IPS-NIHi7 (cell line): ENCODE results near the gene ZNF592.
A peak's percentile ranks its signal among the peaks of the same experiment; 100 is the strongest.
"Not testable (repeated sequence)": the region's sequence is repeated elsewhere in the genome, so short reads cannot be mapped to it uniquely, and the experiment has no call there.

Experiments used
- DNase-seq: peaks from one replicate; pipeline ENCODE4 v3.0.0; 2012; ENCODE audit warnings: mixed read lengths; ENCODE audit errors: extremely low spot score

Gene ZNF592, protein sequence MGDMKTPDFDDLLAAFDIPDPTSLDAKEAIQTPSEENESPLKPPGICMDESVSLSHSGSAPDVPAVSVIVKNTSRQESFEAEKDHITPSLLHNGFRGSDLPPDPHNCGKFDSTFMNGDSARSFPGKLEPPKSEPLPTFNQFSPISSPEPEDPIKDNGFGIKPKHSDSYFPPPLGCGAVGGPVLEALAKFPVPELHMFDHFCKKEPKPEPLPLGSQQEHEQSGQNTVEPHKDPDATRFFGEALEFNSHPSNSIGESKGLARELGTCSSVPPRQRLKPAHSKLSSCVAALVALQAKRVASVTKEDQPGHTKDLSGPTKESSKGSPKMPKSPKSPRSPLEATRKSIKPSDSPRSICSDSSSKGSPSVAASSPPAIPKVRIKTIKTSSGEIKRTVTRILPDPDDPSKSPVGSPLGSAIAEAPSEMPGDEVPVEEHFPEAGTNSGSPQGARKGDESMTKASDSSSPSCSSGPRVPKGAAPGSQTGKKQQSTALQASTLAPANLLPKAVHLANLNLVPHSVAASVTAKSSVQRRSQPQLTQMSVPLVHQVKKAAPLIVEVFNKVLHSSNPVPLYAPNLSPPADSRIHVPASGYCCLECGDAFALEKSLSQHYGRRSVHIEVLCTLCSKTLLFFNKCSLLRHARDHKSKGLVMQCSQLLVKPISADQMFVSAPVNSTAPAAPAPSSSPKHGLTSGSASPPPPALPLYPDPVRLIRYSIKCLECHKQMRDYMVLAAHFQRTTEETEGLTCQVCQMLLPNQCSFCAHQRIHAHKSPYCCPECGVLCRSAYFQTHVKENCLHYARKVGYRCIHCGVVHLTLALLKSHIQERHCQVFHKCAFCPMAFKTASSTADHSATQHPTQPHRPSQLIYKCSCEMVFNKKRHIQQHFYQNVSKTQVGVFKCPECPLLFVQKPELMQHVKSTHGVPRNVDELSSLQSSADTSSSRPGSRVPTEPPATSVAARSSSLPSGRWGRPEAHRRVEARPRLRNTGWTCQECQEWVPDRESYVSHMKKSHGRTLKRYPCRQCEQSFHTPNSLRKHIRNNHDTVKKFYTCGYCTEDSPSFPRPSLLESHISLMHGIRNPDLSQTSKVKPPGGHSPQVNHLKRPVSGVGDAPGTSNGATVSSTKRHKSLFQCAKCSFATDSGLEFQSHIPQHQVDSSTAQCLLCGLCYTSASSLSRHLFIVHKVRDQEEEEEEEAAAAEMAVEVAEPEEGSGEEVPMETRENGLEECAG (N-terminal part only)

DNA sequence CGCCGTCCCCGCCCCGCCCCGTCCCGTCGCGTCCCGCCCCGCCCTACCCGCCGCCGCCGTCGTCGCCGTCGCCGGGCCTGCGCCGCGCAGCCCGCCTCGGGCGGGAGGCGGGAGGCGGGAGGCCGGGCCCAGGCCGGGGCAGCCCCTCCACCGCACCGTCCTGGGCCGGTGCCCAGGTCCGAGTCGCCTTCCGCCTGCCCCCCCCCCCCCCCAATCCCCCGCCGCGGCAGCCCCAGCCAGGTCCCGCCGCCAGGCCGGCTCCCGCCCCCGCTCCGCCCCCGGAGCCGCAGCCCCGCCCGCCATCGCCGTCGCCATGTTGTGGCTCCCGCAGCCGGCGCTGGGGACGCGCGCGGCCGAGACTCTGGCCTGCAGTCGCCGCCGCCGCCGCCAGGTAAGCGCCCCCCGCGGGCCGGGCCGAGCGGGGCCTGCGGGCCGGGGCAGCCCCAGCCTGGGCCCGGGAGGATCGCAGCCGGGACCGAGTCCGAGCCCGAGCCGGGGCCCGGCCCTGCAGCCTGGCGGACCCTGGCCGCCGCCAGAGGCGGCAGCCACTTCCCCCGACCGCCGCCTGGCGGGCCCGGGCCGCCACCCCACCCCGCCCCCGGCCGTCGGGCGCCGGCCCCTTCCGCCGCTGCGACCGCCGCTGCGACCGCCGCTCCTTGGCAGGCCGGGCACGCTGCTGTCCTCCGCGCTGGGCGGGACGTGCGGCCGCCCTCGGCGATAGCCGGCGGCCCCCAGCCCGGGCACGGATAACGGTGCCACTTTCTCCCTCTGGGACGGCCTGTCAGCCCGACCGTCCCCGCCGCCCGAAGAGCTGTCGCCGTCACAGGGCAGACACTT lies at the start of gene ZNF592:
Gene ZNF592 (plus strand): TSS at position 319 of the 837 bp plus-strand sequence. CDS start 34,084 bp downstream, outside the sequence.
- DNase-seq, result peak; percentile 78

DNA sequence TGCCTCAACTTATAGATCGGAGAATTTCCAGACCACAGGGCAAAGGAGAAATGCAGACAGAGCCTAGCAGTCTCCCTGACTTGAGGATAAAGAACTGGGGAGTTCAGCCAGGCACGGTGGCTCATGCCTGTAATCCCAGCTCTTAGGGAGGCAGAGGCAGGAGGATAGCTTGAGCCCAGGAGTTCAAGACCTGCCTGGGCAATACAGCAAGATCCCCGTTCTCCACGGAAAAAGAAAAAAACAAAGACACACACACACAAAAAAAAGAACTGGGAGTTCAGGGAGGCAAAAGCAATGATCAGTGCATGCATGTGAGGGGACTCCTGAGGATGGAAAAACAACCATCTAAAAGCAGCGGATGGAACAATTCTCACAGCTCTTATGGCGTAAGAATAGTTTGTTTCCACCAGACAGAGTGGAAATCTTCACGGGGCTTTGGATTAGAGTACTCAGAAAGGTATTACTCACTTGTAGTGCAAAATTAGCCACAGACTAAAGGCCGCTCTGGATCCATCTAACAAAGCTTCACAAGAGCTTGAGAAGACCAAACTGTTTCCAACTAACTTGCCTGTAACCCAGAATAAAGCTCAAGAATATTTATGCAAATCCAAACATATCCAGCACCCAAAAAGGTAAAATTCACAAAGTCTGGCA lies 48.7 kb upstream of the ZNF592 start:
- DNase-seq, result no peak

DNA sequence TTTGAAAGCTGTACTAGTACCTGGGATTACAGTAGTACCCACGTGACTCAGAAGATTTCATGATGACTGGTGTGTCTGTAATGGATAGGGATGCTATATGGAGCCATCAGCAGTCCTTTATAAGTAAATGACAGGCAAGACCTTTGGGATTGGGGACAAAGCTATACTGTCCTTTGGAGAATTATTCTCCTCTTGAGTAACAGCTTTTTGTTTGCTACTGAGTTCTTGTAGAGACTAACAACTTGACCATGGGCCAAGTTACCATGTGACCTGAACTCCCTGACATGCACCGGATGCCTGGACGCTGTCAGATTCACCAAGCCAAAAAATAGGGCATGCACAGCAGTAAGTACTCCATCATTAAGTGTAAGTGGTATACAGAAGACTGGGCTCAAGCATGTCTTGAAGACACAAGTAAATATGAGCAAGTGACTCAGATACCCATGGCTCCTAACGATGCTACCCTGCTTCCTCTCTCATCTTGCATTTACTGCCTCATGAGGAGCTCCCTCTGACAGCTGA lies 45.4 kb upstream of the ZNF592 start:
- no peak for DNase-seq

DNA sequence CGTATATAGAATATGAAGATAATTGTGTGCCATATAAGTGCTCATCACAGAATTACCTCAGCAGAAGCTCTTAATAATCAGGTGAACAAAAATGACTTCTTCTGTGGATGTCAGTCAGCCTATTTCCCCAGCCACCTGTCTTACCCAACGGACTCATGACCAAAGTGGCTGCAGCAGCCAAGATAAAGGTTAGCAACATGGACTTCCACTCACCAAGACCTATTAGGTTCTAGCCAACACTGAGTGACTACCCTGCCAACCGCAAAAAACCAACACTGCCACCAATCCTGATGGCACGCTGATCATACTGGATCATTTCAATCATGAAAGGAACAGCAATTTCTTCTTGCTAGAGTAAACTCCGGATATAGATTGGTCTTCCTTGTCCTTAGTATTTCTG lies 44.6 kb upstream of the ZNF592 start:
- DNase-seq, result no peak

DNA sequence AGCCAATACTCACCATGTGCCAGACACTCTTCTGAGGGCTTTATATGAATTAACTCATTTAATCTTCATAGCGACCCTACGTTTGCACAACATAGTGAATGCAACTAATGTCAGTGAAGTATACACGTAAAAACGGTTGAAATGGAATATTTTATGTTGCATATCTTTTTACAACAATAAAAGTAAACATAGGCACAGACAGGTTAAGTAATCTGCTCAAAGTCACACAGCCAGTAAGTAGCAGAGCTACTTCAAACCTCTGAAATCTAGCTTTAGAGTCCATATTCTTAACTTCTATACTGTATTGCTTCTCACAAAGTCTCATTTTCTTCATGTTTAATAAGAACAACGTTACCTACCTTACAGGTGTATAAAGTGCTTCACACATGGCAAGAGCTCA lies 34.0 kb upstream of the ZNF592 start:
- no peak for DNase-seq

DNA sequence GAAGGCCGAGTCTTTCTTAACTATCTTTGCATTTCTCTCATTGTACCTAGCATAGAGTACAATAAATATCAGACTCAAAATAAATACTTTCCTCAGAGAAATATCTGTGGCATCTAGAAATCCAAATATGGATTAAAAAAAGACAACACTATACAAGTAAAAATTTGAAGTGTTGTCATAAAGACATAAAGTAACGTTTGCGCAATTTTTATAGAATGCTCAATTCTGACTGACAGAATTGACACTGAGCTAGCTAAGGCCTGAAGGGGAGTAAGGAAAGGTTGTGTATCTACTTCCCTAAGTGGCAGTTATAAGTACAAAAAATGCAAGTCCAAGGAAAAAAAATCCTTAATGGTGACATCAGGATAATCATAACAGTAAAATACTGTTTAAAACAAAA lies 33.6 kb upstream of the ZNF592 start:
- DNase-seq, result no peak

DNA sequence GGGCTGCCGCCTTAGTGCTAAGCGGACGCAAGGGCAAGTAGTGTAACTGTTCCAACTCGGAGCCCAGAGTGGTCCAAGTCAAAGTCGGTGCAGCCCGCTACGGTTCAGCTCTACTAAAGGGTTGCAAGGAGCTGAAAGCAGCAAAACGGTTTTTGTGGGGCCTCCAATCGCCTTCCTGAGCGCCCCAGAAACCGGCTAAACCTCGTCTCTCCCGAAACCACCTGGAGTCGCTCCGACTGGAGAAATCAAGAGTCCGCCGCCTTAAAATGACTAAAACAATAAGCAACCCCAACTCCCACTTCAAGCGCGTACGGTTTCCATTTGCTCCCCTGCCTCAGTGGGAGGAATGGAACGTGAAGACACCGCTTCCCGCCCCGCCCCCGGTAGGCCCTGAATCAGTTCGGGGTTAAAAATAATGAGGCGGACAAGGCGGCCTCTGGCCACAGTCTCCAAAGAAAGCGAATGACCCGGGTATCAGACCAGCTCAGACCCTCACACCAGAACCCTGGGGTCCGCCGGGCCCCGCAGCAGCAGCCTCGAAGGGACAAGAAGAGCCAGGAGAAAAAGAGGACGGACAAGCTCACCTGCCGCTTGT lies 32.9 kb upstream of the ZNF592 start:
- peak; percentile 18 for DNase-seq

DNA sequence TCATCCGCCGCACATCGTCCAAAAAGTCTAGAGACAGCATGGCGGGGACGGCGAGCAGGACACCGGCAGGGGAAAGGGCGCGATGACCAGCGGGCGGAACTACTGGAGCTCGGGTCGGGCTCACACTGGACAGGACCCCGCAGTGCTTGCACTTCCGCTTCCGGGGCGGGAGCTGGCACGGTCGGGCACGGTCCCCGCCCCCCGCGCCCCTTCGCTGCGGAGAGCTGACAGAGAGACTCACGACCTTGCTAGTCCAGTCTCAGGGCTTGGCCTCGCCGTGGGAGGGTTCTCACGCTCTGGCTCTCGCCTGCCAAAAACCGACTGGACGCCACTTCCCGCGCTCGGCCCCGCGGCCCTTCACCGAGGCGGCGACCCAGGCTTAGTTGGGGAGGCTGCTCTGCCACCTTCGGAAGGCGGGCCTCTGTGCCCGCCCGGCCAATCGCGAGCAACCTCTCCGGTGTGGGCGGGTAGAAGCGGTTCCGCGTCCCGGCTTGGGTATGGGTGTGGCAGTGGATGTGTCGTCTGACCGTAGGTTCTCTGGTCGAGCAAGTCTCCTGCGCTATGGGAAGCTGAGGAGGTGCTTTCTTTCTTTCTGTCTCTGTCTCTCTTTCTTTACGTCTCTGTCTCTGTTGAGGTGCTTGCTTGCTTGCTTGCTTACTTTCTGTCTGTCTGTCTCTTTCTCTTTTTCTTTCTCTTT lies 32.2 kb upstream of the ZNF592 start, which contains the start of gene SEC11A:
Gene SEC11A (minus strand): TSS at position 104 of the 697 bp plus-strand sequence. CDS start 64 bp downstream, at position 40.
- DNase-seq, result peak; percentile 98

DNA sequence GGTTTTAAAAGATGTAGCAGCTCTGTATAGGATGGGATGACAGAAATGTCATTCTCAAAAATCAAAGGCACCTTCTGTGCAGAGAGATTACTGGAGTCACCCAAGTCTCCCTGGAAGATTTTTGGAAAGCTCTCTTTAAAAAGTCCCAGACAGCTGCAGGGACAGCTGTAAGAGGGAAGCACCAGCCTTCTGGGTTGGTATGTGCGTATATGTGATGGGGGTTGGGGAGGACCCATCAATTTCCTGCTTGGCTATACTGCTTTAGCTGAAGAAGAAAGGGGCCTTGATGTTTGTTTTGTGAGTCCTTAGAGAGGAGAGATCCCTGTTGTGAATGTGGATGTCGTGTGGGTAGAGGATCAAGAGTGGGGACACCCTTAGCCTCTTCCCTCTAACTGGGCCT lies 27.0 kb upstream of the ZNF592 start:
- DNase-seq, result no peak

DNA sequence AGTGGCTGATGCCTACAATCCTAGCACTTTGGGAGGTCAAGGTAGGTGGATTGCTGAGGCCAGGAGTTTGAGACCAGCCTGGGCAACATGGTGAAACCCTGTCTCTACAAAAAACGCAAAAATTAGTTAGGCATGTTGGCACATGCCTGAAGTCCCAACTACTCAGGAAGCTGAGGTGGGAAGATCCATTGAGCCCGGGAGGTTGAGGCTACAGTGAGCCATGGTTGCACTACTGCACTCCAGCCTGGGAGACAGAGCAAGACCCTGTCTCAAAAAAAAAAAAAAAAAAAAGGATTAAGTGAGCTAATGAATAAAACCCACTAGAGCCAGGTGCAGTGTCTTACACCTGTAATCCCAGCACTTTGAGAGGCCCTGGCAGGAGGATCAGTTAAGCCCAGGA lies 25.8 kb upstream of the ZNF592 start:
- no peak for DNase-seq

DNA sequence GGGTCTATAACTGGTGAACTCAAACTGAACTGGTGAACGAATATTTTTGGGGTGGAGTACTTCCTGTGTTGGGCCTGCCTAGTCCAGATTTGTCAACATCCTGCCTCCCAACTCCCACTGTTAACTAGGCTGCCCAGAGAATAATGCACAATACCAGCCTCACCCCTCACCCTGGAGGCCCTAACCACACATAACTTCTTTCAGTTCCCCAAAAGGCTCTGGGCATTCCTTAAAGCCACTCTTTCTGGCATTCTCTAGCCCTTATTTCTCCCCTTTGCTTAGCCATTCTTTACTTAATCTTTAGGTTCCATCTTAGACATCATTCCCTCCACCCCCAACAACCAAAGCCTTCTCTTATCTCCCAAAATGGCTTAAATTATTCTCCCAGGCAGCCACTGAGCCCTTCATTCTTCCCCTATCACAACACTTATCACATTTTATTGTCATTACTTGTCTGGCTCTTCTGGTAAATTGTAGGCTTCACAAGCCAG lies 23.3 kb upstream of the ZNF592 start:
- no peak for DNase-seq

DNA sequence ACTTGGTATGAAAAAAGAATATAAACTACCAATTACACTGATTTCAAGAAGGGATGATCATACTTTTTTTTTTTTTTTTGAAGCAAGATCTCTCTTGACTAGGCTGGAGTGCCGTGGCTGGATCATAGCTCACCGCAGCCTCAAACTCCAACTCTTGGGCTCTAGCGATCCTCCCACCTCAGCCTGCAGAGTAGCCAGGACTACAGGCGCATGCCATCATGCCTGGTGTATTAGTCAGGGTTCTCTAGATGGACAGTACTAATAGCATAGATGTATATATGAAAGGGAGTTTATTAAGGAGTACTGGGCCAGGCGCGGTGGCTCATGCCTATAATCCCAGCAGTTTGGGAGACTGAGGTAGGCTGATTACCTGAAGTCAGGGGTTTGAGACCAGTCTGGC lies 21.0 kb upstream of the ZNF592 start:
- no peak for DNase-seq

DNA sequence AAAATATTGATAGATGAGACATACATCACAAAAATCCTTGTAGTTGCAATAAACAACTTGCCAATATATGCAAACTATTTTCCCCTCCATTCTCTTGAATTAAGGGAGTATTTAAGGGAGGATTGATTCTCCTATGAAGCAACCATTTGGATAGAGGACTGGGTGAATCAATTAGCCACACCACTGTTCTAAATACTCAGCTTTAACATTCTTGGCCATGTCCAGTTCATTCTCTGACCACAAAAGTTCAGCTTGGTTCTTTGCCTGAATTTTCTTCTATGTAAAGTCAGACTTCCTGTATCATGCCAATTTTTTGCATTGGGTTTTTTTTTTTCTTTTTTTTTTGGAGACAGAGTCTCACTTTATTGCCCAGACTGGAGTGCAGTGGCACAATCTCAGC lies 16.6 kb upstream of the ZNF592 start:
- DNase-seq, result no peak

DNA sequence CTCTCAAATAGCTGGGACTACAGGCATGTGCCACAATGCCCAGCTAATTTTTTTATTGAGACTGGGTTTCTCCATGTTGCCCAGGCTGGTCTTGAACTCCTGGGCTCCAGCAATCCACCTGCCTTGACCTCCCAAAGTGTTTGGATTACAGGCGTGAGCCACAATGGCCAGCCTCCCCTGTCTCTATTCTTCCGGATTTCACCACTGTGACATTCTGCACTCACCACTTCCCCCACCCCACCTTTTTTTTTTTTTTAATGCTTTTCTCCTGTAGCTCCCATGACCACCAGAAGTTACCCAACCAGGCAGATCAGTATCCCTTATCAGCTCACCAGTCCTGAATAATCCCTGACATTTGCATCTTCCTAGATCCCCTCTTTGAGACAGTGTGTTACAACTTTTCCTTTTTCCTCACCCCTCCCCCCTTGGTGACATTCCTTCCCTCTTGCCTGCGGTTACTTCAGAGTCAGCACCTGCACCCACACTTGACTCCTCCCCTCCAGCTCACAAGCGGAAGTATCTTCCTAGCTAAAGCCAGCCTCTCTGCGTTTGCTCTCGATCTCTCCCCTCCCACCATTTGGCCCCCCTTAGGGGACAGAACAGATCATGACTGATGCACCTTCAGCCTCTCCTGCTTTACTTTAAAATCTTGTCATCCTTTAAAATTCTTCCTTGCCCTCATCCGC lies 13.5 kb upstream of the ZNF592 start:
- peak; percentile 89 for DNase-seq

DNA sequence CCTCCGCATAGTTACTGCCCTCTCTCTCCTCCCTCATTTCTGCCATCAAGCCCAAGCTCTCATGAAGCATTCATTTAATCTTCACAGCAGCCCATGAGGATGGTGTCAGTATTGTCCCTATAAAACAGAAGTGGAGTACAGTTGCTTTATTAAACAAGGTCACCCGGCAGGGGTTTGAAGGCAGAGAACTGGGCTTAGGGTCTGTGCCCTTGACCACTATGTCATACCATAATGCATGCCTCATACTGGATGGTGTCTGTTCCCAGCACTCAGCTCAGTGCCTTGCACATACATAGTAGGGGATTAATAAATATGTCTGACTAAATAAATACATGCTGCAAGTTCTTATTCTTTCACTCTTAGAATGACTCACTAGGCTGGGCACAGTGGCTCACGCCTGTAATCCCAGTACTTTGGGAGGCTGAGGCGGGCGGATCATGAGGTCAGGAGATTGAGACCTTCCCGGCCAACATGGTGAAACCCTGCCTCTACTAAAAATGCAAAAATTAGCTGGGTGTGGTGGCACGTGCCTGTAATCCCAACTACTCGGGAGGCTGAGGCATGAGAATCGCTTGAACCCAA lies 12.8 kb upstream of the ZNF592 start:
- DNase-seq, result not testable (repeated sequence)

DNA sequence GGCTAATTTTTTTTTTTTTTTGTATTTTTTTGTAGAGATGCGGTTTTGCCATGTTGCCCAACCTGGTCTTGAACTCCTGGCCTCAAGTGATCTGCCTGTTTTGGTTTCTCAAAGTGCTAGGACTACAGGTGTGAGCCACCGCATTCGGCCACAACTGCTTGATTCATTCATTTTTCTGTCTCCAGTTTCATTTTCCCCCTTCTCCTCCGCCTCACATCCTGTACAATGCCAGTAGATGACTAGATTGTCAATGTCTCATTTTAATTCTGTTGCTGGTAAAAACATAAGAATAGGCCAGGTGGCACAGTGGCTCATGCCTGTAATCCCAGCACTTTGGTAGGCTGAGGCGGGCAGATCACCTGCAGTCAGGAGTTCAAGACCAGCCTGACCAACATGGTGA lies 12.0 kb upstream of the ZNF592 start:
- no peak for DNase-seq

DNA sequence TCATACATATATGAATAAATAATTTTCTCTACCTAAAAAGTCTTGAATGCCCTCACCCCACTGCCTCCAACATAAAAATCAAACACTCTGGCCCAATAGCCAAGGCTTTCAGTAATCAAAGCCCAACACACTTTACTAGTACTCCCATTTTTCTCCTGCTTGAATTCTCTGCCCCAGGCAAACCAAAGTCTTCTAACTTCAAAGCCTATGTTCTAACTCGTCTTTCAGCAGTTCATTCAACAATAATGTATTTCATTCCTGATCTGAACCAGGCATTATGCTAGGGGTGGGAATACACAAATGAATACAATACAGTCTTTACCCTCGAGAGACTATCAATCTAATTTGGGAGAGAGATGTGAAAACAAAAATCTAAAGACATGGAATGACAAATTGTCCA lies 11.4 kb upstream of the ZNF592 start:
- DNase-seq, result no peak

DNA sequence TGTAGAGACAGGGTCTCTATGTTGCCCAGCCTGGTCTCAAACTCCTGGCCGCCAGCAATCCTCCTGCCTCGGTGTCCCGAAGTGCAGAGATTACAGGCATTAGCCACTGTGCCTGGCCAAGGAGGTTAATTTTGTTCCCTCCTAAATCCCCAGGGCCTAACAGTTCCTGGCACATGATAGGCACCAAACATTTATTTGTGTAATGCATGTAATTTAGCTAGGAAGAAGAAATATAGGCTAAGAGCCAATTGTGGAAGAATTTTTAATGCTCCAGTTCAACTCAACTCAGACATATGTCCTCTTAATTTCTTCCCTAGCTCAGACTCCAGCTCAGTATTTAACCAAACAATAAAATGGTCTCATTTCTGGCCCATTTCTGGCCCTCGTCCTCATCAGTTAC lies 7.7 kb upstream of the ZNF592 start:
- DNase-seq, result no peak
